Progenitor cell of endocrine pancreas (in vitro differentiated cells): ENCODE measurements around the gene ERGIC3. TPM values are rescaled to one million over a fixed set of nuclear protein-coding genes. Genes with fewer than 3 reads are reported as not detected.

Experiments used
- DNase-seq: peaks from one replicate; pipeline ENCODE4 v3.0.0; 2021; ENCODE audit warnings: low spot score; ENCODE audit not compliant: unreplicated experiment
- H3K27ac Mint-ChIP-seq: 2 replicates; pipeline ENCODE4 v1.8.0; 2021; ENCODE audit warnings: mild to moderate bottlenecking, moderate library complexity, mixed read lengths
- H3K27me3 Mint-ChIP-seq: 2 replicates; pipeline ENCODE4 v1.8.0; 2021; ENCODE audit warnings: mixed read lengths
- H3K36me3 Mint-ChIP-seq: 2 replicates; pipeline ENCODE4 v1.8.0; 2022; ENCODE audit warnings: mixed read lengths; ENCODE audit not compliant: insufficient read depth
- H3K4me1 Mint-ChIP-seq: 2 replicates; pipeline ENCODE4 v1.8.0; 2021; ENCODE audit warnings: low read depth, mixed read lengths
- H3K4me3 Mint-ChIP-seq: 2 replicates; pipeline ENCODE4 v1.8.0; 2021; ENCODE audit warnings: low read depth, mild to moderate bottlenecking, moderate library complexity, mixed read lengths
- H3K9me3 Mint-ChIP-seq: 2 replicates; pipeline ENCODE4 v1.8.0; 2021; ENCODE audit warnings: low read depth, mixed read lengths
- total RNA-seq: library from RNA; stranded (reverse); gene quantifications from 2 replicates; pipeline ENCODE4 v1.2.1, GENCODE V29; 2021
- TF ChIP-seq, protein P1 (sequence below): fragments of 200-600 bp; sonication (generic); IDR thresholded peaks from one replicate; pipeline ENCODE4 v1.5.0; 2021; ENCODE audit warnings: antibody characterized with exemption, mild to moderate bottlenecking; ENCODE audit not compliant: unreplicated experiment

Gene ERGIC3
- total RNA-seq, 1 donor from 2014 or later = 286 TPM

DNA sequence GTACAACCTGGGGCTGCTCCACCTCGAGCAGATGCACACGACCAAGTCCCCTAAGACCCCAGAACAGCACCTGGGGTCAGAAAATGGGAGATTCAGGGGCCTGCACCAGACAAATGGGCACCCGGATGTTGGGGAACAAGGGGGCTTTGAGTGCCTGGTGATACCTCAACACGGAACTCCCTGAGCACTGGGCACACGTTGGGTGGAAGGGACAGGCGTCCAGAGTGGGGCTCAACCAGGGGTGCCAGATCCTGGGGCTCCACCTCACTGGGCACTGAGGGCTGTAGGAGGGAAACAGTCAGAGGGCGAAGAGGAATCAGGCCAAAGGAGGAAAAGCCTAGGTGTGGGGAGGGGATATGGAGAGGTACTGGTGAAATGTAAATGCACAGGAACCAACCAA lies 40.3 kb downstream of the ERGIC3 start:
- Mint-ChIP-seq H3K27ac (no peak overlapping the region), H3K27me3 (no peaks in the 10 kb centered on the region), H3K4me1 (no peaks in the 10 kb centered on the region), H3K36me3 (no peaks in the 10 kb centered on the region), H3K4me3 (no peak overlapping the region), H3K9me3 (no peaks in the 10 kb centered on the region)
- DNase-seq = no peak
- TF ChIP-seq, protein P1, sequence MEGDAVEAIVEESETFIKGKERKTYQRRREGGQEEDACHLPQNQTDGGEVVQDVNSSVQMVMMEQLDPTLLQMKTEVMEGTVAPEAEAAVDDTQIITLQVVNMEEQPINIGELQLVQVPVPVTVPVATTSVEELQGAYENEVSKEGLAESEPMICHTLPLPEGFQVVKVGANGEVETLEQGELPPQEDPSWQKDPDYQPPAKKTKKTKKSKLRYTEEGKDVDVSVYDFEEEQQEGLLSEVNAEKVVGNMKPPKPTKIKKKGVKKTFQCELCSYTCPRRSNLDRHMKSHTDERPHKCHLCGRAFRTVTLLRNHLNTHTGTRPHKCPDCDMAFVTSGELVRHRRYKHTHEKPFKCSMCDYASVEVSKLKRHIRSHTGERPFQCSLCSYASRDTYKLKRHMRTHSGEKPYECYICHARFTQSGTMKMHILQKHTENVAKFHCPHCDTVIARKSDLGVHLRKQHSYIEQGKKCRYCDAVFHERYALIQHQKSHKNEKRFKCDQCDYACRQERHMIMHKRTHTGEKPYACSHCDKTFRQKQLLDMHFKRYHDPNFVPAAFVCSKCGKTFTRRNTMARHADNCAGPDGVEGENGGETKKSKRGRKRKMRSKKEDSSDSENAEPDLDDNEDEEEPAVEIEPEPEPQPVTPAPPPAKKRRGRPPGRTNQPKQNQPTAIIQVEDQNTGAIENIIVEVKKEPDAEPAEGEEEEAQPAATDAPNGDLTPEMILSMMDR = no peak

DNA sequence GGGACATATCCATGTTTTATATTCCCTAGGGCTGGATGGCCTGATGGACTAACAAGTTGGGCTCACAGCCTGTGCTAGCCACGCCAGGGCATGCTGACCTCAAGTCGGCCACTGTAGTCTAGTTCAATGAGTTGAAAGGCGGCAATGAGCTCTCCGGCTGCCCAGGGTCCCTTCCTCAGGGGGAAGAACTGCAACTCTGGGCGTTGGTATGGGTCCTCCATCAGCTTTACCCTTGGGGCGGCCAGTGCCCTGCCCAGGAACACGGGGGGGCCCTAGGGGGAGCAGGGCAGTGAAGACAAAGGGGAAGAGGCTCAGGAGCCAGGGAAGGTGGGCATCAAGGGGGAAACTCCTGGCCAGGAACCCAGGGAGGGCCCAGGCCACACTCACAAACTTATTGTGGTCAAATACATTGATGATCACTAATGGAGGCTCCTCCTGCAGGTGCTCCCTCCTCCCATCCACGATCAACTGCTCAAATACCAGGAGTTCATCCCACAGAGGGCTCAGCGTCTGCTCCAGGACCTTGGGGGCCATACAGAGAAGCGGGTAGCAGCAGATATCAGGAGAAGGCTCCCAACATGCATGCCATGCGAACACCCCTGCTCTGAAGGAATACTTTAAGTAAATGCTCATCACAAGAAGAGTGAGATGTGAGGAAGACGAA lies 41.0 kb downstream of the ERGIC3 start:
- H3K9me3 Mint-ChIP-seq = no peaks in the 10 kb centered on the region
- no peaks in the 10 kb centered on the region for H3K36me3 Mint-ChIP-seq

DNA sequence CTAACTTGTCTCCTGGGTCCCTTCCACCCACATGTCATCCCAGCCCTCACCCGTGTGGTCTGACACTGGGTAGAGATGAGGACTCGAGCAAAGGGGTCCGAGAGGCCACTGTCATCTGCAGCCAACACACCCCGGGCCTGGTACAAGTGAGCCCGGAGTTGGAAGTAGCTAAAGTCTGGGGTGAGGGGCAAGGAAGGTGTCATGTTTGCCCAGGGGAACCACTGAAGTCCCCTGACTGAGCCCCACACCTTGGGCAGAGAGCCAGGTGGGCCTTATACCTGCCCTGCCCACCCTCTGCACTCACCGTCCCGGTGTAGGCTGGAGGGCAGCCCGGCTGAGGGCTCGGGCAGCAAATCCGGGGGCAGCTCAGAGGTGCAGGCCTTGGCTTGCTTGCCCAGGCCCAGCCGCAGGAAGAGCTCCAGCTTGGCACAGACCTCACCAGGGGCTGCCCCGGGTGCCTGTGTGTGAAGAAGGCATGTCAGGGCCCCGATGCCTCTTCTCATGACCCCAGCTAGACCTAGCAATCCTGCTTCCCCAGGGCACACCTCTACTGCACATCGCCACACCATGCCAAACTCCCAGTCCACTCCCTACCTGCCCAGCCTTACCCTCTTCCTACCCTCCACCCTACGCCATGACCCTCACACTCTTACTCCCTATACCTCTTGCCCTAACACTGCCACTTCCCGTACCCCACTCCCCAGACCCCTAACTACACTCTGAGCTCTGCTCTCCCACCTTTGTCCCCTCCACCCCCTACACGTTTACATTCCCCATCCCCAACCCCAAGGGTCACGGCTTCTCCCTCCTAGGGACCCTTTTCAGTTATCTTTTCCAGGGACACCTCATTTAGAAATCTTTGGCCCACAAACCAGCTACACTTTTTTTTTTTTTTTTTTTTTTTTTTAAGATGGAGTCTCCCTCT lies 42.0 kb downstream of the ERGIC3 start:
- TF ChIP-seq, protein P1 = no peak
- Mint-ChIP-seq H3K9me3 (no peaks in the 10 kb centered on the region), H3K4me1 (no peaks in the 10 kb centered on the region), H3K36me3 (no peaks in the 10 kb centered on the region), H3K4me3 (no peak overlapping the region), H3K27ac (no peak overlapping the region), H3K27me3 (no peaks in the 10 kb centered on the region)
- no peak for DNase-seq

More for the DNA sequence above, 41.0 kb downstream of the ERGIC3 start:
- no peaks in the 10 kb centered on the region for H3K27me3 Mint-ChIP-seq
- H3K27ac Mint-ChIP-seq = no peak overlapping the region
- no peaks in the 10 kb centered on the region for H3K4me1 Mint-ChIP-seq
- no peak for DNase-seq
- H3K4me3 Mint-ChIP-seq = no peak overlapping the region
- TF ChIP-seq, protein P1 = no peak

DNA sequence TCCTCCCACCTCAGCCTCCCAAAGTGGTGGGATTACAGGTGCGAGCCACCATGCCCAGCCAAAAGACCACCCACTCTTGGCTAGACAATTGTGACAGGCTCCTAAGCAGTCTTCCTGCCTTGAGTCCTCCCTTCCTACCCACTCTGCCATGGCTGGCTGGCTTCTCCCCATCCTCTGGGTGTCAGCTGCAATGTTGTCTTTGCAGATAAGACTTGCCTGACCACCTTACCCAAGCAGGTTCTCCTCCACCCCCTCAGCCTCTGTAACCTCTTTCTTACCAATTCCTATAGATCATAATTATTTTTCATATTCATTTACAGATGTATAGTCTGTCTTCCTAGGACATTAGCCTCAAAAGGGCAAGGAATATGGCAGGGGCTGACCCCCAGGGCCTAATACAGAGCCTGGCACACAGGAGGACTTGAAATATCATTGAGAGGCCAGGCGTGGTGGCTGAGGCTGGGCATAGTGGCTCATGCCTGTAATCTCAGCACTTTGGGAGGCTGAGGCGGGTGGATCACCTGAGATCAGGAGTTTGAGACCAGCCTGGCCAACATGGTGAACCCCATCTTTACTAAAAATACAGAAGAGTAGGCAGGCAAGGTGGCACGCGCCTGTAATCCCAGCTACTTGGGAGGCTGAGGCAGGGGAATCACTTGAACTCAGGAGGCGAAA lies 45.0 kb downstream of the ERGIC3 start:
- no peak overlapping the region for H3K27ac Mint-ChIP-seq
- TF ChIP-seq, protein P1 = no peak
- no peaks in the 10 kb centered on the region for H3K9me3 Mint-ChIP-seq
- no peaks in the 10 kb centered on the region for H3K4me1 Mint-ChIP-seq
- peaks cover 3% of the 10 kb centered on the region for H3K27me3 Mint-ChIP-seq
- no peak overlapping the region for H3K4me3 Mint-ChIP-seq
- DNase-seq = no peak
- H3K36me3 Mint-ChIP-seq = no peaks in the 10 kb centered on the region

DNA sequence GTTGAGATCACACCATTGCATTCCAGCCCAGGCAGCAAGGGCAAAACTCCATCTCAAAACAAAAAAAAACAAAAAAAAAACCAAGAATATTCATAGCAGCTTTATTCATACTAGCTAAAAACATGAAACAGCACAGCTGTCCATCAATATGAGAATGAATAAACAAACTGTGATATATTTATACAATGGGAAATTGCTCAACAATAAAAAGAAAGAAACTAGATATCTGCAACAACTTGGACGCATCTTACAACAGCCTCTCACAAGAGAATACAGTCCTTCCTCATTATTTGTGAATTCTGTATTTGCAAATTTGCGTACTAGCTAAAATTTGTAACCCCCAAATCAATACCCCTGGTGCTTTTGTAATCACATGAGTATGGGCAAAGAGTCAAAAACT lies 45.6 kb downstream of the ERGIC3 start:
- TF ChIP-seq, protein P1 = no peak
- no peak for DNase-seq
- Mint-ChIP-seq H3K27ac (no peak overlapping the region), H3K27me3 (peaks cover 6% of the 10 kb centered on the region), H3K4me3 (no peak overlapping the region), H3K9me3 (no peaks in the 10 kb centered on the region), H3K36me3 (no peaks in the 10 kb centered on the region), H3K4me1 (no peaks in the 10 kb centered on the region)
